Caco-2 (cell line): Measurements from ENCODE around the gene HEPN1. TPM values are rescaled to one million over a fixed set of nuclear protein-coding genes. Genes with fewer than 3 reads are reported as not detected.

ENCODE experiments used
- total RNA-seq: library from RNA; stranded (reverse); gene quantifications from 2 replicates; pipeline ENCODE4 v1.2.3, GENCODE V29; 2022

Gene HEPN1
- total RNA-seq, 1 experiment from 2014 or later, result not detected

Other genes starting within 250 kb of the HEPN1 start
- gene SIAE, start 245.5 kb upstream of the HEPN1 start, total RNA-seq, result 33.7 and 34.1 TPM in 2 replicates
- gene SPA17, start 245.3 kb upstream of the HEPN1 start, total RNA-seq, result 3.7 and 4.2 TPM in 2 replicates
- 5.7 and 7.8 TPM in 2 replicates for gene NRGN, start 179.3 kb upstream of the HEPN1 start, total RNA-seq
- 0.28 TPM in 1 of 2 replicates, not detected in the other for gene VSIG2, start 167.0 kb upstream of the HEPN1 start, total RNA-seq
- gene ESAM, start 157.0 kb upstream of the HEPN1 start, total RNA-seq, result 5.3 and 6.1 TPM in 2 replicates
- gene MSANTD2, start 118.8 kb upstream of the HEPN1 start, total RNA-seq, result 28.3 and 33.2 TPM in 2 replicates
- gene ROBO3, start 53.8 kb upstream of the HEPN1 start, total RNA-seq, result 5.7 and 6.2 TPM in 2 replicates
- not detected in 2 replicates for gene ROBO4, start 21.4 kb upstream of the HEPN1 start, total RNA-seq
- gene HEPACAM, start 16.8 kb downstream of the HEPN1 start, total RNA-seq, result 0.11 TPM in 1 of 2 replicates, not detected in the other
- 4.0 TPM in 2 replicates for gene CCDC15, start 35.0 kb downstream of the HEPN1 start, total RNA-seq
- 11.4 and 13.8 TPM in 2 replicates for gene SLC37A2, start 144.1 kb downstream of the HEPN1 start, total RNA-seq
- 15.5 and 20.3 TPM in 2 replicates for gene TMEM218, start 192.4 kb downstream of the HEPN1 start, total RNA-seq
- gene PKNOX2, start 245.5 kb downstream of the HEPN1 start, total RNA-seq, result not detected in 2 replicates